ENCODE measurements around the gene NATD1. TPM values are rescaled to one million over a fixed set of nuclear protein-coding genes. Genes with fewer than 3 reads are reported as not detected.
A peak's percentile ranks its signal among the peaks of the same experiment; 100 is the strongest.

The NATD1 gene
- total and polyA plus RNA-seq, 4 donors = 1.4 to 24.5 (median 2.9) TPM

- Histone ChIP-seq H3K4me1 (ENCODE audit: control insufficient read depth in 4 of 4, insufficient read depth in 4 of 4, low read length in 3 of 4) (peaks cover 0 to 14% (median 0%) of the 10 kb centered on the region in 4 donors), H3K9me3 (ENCODE audit: control insufficient read depth in 4 of 4, low read length in 3 of 4) (no peaks in the 10 kb centered on the region), H3K4me3 (ENCODE audit: low read depth in 1 of 3, low read length in 3 of 3) (no peak overlapping the region), H3K27me3 (ENCODE audit: control insufficient read depth in 4 of 4, insufficient read depth in 4 of 4, low read length in 3 of 4) (no peaks in the 10 kb centered on the region), H3K27ac (ENCODE audit: low read depth in 1 of 2, low read length in 2 of 2) (no peak overlapping the region), H3K36me3 (ENCODE audit: control insufficient read depth in 4 of 4, insufficient read depth in 3 of 4, low read depth in 1 of 4, low read length in 3 of 4) (peaks cover 0 to 36% (median 20%) of the 10 kb centered on the region in 4 donors), H3K9ac (ENCODE audit: low read depth in 1 of 2, low read length in 2 of 2) (no peak overlapping the region)
- peak; percentile 80 for DNase-seq (ENCODE audit: low spot score)
- WGBS = 66% methylated on average over 22 of the region's 22 CpGs
- TF ChIP-seq FOXA1 (IDR thresholded peaks at IDR 0.05) (no peak), SP1 (IDR thresholded peaks at IDR 0.05) (no peak), REST (IDR thresholded peaks at IDR 0.05) (no peak), TAF1 (conservative IDR thresholded peaks at IDR 0.05) (no peak), HNF4A (conservative IDR thresholded peaks at IDR 0.05) (no peak), MAX (IDR thresholded peaks at IDR 0.05) (no peak), GABPA (IDR thresholded peaks at IDR 0.05 in 1 of 2, conservative IDR thresholded peaks at IDR 0.05 in 1 of 2) (no peak), CTCF (IDR thresholded peaks at IDR 0.05; ENCODE audit: low read depth, low read length, missing input control) (no peak), ZBTB33 (IDR thresholded peaks at IDR 0.05) (no peak), FOXA2 (IDR thresholded peaks at IDR 0.05) (no peak), RXRA (IDR thresholded peaks at IDR 0.05) (no peak), NR2F2 (IDR thresholded peaks at IDR 0.05) (no peak), EGR1 (IDR thresholded peaks at IDR 0.05; ENCODE audit: low read depth in 2 of 2) (no peak), HNF4G (IDR thresholded peaks at IDR 0.05) (no peak), JUND (IDR thresholded peaks at IDR 0.05) (no peak), ATF3 (IDR thresholded peaks at IDR 0.05) (no peak)
These were observed 43.2 kb upstream of the NATD1 start for GRCh38 chr17:21296097-21297025.

Data from liver (tissue), 9 donors.